ENCODE data around the gene CISH. TPM values are rescaled to one million over a fixed set of nuclear protein-coding genes. Genes with fewer than 3 reads are reported as not detected.
A peak's percentile ranks its signal among the peaks of the same experiment; 100 is the strongest.

CISH gene
- total RNA-seq, 4 donors from 2014 or later = 5.5 to 15.5 (median 5.8) TPM

DNA sequence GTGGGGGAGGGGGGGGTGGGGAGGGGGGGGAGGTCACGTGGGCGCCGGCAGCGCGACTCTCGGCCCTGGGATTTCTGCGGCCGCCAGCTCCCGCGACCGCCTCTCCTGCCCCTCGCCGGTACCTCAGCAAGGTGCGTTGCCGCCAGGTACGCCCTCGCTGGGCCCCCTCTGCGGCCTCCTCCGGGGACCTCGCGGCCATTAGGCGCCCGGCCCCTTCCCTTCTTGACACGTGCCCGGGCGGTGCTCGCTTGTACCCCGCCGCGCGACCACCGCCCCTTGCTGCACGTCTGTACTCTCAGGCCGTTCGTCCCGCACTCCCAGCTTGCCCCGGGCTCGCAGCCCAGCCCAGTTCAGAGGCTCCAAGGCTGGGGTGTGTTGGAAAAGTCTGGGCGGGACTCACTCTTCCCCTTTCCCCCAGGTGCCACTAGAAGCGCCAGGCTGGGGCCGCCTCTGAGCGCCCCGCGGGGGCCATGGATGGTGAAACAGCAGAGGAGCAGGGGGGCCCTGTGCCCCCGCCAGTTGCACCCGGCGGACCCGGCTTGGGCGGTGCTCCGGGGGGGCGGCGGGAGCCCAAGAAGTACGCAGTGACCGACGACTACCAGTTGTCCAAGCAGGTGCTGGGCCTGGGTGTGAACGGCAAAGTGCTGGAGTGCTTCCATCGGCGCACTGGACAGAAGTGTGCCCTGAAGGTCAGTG is 5.7 kb upstream of the CISH start, which contains the start of gene MAPKAPK3:
Gene MAPKAPK3 (plus strand): TSS at position 56 of the 696 bp plus-strand sequence. CDS start 415 bp downstream, at position 471.
- no peaks in the 10 kb centered on the region for H3K27me3 ChIP-seq
- no peak for DNase-seq (ENCODE audit: low spot score in 2 of 2)
- peaks cover 0 to 3% (median 0%) of the 10 kb centered on the region in 3 donors for H3K36me3 ChIP-seq
- H3K9me3 ChIP-seq = no peaks in the 10 kb centered on the region
- H3K4me1 ChIP-seq = peaks cover 0 to 60% (median 19%) of the 10 kb centered on the region in 4 donors
- TF ChIP-seq EP300 (IDR thresholded peaks at IDR 0.05) (no peak), POLR2A (IDR thresholded peaks at IDR 0.05) (peak in 1 of 2 donors; percentile 3), CTCF (IDR thresholded peaks at IDR 0.05) (no peak)
- peak within 1 kb of the TSS; percentile 73 to 92 (median 82) for H3K4me3 ChIP-seq
- WGBS, 2 donors = 0 to 1% methylated on average over 6 to 20 of the region's 58 CpGs
- H3K27ac ChIP-seq = peak within 1 kb of the TSS; percentile 78 to 93 (median 89)

DNA sequence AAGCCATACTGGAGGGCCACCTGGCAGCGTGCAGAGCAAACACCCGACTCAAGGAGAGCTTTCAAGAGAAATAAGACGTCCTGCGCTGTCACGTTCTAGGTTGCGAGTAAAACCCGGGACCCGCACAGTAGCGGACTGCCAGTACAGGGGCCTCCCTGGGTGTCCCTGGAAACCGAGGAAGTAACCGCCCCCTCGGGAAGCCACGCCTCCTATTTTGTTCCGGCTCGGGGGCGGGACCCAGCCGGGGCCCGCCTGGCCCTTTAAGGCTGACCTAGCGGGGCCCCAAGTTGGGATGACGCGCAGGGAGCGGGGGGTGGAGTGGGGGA is 5.2 kb upstream of the CISH start:
- DNase-seq (ENCODE audit: low spot score in 2 of 2) = peak; percentile 84 to 88
- Histone ChIP-seq H3K36me3 (no peaks in the 10 kb centered on the region), H3K9me3 (no peaks in the 10 kb centered on the region), H3K4me3 (peak overlapping the region; percentile 73 to 92 (median 82)), H3K27ac (peak overlapping the region; percentile 78 to 93 (median 89)), H3K27me3 (no peaks in the 10 kb centered on the region), H3K4me1 (peaks cover 0 to 61% (median 20%) of the 10 kb centered on the region in 4 donors)
- TF ChIP-seq POLR2A (IDR thresholded peaks at IDR 0.05) (peak in 1 of 2 donors; percentile 56), CTCF (IDR thresholded peaks at IDR 0.05) (no peak), EP300 (IDR thresholded peaks at IDR 0.05) (peak in 1 of 2 donors; percentile 48)
- WGBS, 2 donors = 0% methylated on average over 17 to 22 of the region's 22 CpGs

DNA sequence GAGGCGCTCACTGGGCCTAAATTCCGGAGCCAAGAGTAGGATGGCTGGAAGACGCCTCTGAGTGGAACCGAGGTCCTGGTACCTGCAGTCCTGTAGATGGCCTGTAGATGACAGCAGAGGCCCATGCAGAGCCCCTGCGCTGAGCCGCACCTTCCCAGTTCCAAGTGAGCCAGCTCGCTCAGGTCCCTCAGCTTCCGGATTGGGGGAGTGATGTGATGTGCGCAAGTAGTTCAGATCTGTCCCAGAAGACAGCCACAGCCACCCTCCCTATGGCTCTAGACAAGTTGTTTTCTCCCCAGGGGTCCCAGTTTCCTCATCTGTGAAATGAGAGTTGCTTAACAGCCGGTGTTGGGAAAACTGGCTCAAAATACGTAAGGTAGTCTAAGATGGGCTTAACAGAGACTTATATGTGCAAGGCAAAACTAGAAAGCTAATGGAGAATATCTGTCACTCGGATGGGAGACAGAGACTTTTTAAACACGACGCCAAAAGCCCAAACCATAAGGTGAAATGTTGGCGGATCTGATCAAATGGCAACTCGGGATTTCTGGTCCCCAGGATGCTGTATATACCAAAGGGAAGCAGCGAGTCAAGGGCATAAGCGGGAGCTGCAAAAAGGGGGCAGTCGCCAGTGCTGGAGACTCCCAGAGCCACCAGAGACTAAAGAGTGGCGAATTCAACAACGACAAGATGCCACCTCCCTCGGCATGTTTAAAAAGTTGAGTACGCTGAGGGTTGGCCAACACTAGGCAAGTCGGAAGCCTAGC is 4.6 kb upstream of the CISH start:
- Histone ChIP-seq H3K27me3 (no peaks in the 10 kb centered on the region), H3K9me3 (no peaks in the 10 kb centered on the region), H3K36me3 (no peaks in the 10 kb centered on the region), H3K27ac (peak overlapping the region; percentile 78 to 93 (median 89)), H3K4me1 (peaks cover 0 to 65% (median 20%) of the 10 kb centered on the region in 4 donors), H3K4me3 (peak overlapping the region; percentile 73 to 92 (median 82))
- WGBS, 2 donors = 0 to 1% methylated on average over 23 of the region's 24 CpGs
- TF ChIP-seq POLR2A (IDR thresholded peaks at IDR 0.05) (no peak), CTCF (IDR thresholded peaks at IDR 0.05) (peak; percentile 95 to 98 (median 97))
- peak; percentile 59 to 80 for DNase-seq (ENCODE audit: low spot score in 2 of 2)

DNA sequence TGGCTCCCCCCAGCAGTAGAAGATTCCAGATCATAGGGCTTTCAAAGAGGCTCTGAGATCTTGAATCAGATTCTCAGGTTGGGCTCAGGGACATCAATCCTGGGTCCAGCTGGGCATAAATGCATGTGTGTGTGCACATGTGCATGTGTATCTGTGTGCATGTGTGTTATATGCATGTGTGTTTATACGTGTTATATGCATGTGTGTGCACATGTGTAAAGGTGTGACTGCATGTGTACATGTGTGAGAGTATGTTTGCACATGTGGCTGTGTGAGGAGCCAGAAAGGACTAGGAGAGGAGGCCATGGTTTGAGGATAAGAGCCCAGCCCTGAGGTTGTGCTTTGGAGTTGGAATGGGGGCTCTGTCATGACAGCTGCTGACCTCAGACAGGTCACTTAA is 3.6 kb upstream of the CISH start:
- H3K4me1 ChIP-seq = peaks cover 0 to 68% (median 25%) of the 10 kb centered on the region in 4 donors
- 73 to 82% methylated on average over 1 of the region's 1 CpG for WGBS, 2 donors

More for the DNA sequence above, 3.6 kb upstream of the CISH start:
- no peak overlapping the region for H3K27ac ChIP-seq
- TF ChIP-seq EP300 (IDR thresholded peaks at IDR 0.05) = no peak
- no peak for TF ChIP-seq CTCF (IDR thresholded peaks at IDR 0.05)
- DNase-seq (ENCODE audit: low spot score in 2 of 2) = no peak
- H3K9me3 ChIP-seq = no peaks in the 10 kb centered on the region
- H3K36me3 ChIP-seq = no peaks in the 10 kb centered on the region
- no peak overlapping the region for H3K4me3 ChIP-seq
- H3K27me3 ChIP-seq = no peaks in the 10 kb centered on the region
